Measurements from ENCODE around the gene SETBP1. TPM values are rescaled to one million over a fixed set of nuclear protein-coding genes. Genes with fewer than 3 reads are reported as not detected.

The SETBP1 gene
- total RNA-seq, 1 donor from 2014 or later: 22.6 TPM

DNA sequence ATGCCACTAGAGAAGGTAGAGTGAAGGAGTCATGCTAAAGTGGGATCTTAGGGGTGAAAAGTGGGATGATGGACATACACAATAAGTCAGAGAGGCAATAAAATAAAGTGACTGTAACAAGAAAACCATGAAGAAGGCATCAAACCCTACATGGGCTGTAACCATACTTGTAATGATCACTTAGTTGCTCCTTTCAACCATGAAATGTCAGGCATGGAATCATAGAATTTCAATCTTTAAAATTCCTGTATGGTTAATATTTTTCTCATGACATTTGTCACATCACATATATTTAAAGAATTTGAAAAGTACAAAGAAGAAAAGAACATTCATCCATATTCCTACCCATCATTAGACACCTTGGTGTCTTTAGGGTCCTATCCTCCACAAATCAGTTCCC lies 20.9 kb upstream of the SETBP1 start:
- peaks cover 22% of the 10 kb centered on the region for H3K27me3 Mint-ChIP-seq
- H3K9me3 Mint-ChIP-seq: no peaks in the 10 kb centered on the region
- no peak overlapping the region for H3K4me3 Mint-ChIP-seq
- intact Hi-C loops (cut with micrococcal nuclease): no loop called here
- H3K27ac Mint-ChIP-seq: no peak overlapping the region
- no peak for DNase-seq
- no peaks in the 10 kb centered on the region for H3K36me3 Mint-ChIP-seq (ENCODE audit: low read depth)
- no peaks in the 10 kb centered on the region for H3K4me1 Mint-ChIP-seq

DNA sequence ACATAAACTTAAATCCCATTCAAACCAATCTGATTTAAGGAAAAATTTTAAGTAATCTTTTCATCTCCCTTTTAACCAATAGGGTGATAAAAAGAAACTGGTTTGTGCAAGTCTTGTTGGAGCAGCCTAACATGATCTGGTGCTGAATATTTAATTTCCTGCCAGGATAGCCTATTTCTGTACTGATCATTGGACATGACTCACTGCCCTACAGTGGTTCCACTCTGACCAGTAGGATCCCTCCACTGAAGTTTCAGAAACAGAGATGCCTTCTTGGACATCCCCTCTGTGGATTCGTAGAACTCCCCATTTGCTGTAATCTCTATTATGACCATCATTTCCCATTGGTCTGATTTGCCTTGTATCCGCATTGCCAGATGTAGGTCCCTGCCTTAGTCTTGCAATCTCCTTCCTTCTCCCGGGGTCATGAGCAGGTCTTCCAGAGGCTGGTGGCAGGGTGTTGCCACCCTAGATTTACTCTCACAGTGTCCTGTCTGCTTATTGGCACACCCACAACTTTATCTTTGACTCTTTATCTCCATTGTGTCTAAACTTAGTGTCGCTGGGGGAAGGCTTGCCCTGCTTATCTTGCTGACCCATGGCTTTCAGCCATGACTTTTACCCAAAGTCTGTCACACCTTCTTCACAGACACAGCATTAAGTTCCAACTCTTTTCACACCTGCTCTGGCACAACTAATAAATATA lies 12.3 kb upstream of the SETBP1 start:
- intact Hi-C loops (cut with micrococcal nuclease): no loop called here
- no peak overlapping the region for H3K4me3 Mint-ChIP-seq
- peaks cover 7% of the 10 kb centered on the region for H3K9me3 Mint-ChIP-seq
- no peaks in the 10 kb centered on the region for H3K4me1 Mint-ChIP-seq
- no peak for DNase-seq
- no peak overlapping the region for H3K27ac Mint-ChIP-seq
- peaks cover 50% of the 10 kb centered on the region for H3K27me3 Mint-ChIP-seq
- H3K36me3 Mint-ChIP-seq (ENCODE audit: low read depth): no peaks in the 10 kb centered on the region

DNA sequence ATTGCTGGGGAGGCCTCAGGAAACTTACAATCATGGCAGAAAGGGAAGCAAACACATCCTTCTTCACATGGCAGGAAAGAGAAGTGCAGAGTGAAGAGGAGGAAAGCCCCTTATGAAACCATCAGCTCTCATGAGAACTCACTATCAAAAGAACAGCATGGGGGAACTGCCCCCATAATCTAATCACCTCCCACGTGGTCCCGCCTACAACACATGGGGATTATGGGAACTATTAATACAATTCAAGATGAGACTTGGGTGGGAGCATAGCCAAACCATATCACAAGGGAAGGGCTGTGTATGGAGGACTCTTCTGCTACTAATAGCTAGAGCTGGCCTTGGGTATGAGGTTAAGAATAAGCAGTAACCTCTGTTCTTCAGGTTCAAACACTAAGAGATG lies 8.8 kb upstream of the SETBP1 start:
- Mint-ChIP-seq H3K4me3 (no peak overlapping the region), H3K36me3 (ENCODE audit: low read depth) (no peaks in the 10 kb centered on the region), H3K4me1 (no peaks in the 10 kb centered on the region), H3K27me3 (peaks cover 63% of the 10 kb centered on the region), H3K27ac (no peak overlapping the region), H3K9me3 (peaks cover 7% of the 10 kb centered on the region)
- no peak for DNase-seq
- intact Hi-C loops (cut with micrococcal nuclease): loop anchor here (10.0 kb wide), 2 partner anchors 307 to 713 kb away; no protein-coding TSS in a partner anchor

GRCh38 chr18:44672506-44672905 lies 8.2 kb upstream of the SETBP1 start:
- H3K9me3 Mint-ChIP-seq: peaks cover 7% of the 10 kb centered on the region
- no peaks in the 10 kb centered on the region for H3K36me3 Mint-ChIP-seq (ENCODE audit: low read depth)
- no peaks in the 10 kb centered on the region for H3K4me1 Mint-ChIP-seq
- intact Hi-C loops (cut with micrococcal nuclease): loop anchor here (10.0 kb wide), 2 partner anchors 308 to 712 kb away; no protein-coding TSS in a partner anchor
- no peak overlapping the region for H3K27ac Mint-ChIP-seq
- peaks cover 59% of the 10 kb centered on the region for H3K27me3 Mint-ChIP-seq
- no peak for DNase-seq
- H3K4me3 Mint-ChIP-seq: no peak overlapping the region

DNA sequence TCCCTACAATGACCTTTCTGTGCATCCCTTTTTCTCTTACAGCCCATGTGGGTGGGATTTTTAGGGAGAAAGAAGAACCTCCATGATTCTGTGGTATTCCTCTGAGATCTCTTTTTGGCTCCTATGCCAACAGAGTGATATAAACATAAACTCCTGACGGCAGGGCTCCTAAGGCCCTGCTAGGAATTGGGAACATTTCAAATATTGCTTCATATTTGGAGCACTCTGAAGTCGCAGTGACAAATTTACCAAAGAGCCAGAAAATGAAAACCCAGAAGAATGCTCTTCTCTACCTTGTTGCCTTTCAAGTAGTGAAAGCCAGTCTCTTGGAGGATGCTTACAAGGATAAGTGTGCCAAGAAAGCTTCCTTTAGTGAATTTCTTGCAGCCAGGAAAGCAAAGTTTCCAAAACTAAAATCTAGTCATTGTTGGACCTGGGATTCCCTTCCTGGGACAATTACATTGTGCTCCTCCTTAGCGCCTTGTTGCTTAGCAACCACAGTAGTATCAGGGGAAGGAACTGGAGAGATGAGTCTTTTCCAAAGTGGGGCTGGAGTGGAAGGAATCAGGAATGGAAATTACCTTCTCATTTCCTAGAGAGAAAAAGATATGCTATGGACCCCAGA lies 7.3 kb upstream of the SETBP1 start:
- Mint-ChIP-seq H3K4me1 (peaks cover 3% of the 10 kb centered on the region), H3K9me3 (peaks cover 7% of the 10 kb centered on the region), H3K4me3 (no peak overlapping the region), H3K27ac (no peak overlapping the region), H3K27me3 (peaks cover 58% of the 10 kb centered on the region), H3K36me3 (ENCODE audit: low read depth) (no peaks in the 10 kb centered on the region)
- intact Hi-C loops (cut with micrococcal nuclease): loop anchor here (10.0 kb wide), 2 partner anchors 309 to 711 kb away; no protein-coding TSS in a partner anchor
- DNase-seq: no peak

DNA sequence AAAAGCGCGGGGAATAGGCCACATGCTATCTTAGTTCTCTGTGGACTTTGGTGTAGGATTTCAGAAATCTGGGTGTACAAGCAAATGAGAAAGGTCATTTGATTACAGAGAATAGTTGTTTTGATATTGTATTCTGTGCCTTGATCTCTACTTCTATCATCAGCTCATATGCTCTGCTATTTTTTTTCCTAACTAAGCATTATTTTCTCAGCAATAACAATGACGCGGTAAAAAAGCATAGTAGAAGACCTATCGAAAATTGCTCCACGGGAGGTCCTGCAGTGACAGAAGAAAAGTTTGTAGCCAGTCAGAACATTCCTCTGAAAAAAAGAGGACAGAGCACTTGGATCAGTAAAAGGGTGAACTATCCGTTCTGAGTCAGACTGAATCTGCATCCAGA lies 2.8 kb upstream of the SETBP1 start:
- H3K4me3 Mint-ChIP-seq: no peak overlapping the region
- no peaks in the 10 kb centered on the region for H3K9me3 Mint-ChIP-seq
- peaks cover 6% of the 10 kb centered on the region for H3K4me1 Mint-ChIP-seq
- H3K27me3 Mint-ChIP-seq: peaks cover 34% of the 10 kb centered on the region
- H3K36me3 Mint-ChIP-seq (ENCODE audit: low read depth): no peaks in the 10 kb centered on the region
- no peak for DNase-seq
- no peak overlapping the region for H3K27ac Mint-ChIP-seq
- intact Hi-C loops (cut with micrococcal nuclease): loop anchor here (10.0 kb wide), 2 partner anchors 313 to 707 kb away; no protein-coding TSS in a partner anchor

DNA sequence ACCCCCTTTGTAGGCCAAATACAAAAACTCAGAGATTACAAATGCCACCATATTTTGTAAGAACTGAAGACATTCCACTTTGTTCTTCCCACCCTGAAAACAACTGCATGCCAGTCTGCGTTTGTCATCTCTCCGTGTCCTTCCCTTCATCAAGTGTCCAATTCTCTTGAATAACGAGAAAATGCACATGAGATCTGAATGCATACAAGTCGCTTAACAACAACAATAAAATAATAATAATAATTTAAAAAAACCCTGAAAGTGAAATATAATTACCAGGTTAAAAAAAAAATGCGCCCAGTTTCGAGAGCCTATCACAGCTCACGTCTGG lies 2.0 kb upstream of the SETBP1 start:
- Mint-ChIP-seq H3K4me1 (peaks cover 6% of the 10 kb centered on the region), H3K27me3 (peaks cover 31% of the 10 kb centered on the region), H3K36me3 (ENCODE audit: low read depth) (no peaks in the 10 kb centered on the region), H3K4me3 (peak overlapping the region; percentile 58), H3K9me3 (no peaks in the 10 kb centered on the region), H3K27ac (peak overlapping the region; percentile 60)
- intact Hi-C loops (cut with micrococcal nuclease): loop anchor here (1.0 to 10.0 kb wide), 5 partner anchors 120 to 706 kb away; no protein-coding TSS in a partner anchor
- no peak for DNase-seq

DNA sequence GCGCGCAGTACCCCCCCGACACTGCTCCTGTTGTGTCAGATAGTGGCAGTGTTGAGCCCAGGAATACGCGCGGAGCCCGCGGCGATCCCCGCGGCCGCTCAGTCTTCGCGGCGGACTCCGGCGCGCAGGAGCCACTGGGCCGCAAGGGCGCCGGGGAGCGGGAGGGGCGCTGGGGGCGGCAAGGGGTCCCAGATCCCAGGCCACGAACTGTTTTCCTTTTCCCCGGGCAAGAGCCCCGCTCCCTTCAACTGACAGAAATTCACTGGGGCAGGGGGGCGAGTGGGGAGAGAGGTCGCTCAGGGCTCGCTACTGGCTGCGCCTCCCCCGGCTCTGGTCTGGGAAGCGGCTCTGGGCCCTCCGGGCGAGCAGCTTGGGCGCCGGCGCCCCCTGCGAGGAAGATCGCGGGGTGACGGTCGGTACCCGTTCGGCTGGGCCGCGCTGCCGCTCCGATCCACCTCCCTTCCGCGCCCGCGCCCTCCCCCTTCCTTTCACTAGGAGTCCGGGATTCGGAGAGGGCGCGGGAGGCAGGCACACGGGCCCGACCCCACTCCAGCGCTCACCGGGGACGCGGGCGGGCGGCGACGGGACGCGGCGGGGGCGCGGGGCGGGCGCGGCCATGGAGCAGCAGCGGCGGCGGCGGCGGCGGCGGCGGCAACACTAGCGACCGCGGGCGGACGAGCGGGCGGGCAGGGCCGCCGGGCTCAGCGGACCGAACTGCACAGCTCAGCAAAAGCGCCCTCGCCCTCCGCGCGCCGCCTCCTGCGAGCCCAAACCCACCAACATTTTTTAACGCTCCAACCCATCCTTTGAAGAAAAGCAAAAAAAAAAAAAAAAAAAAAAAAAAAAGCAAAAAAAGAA lies 1.4 kb upstream of the SETBP1 start:
- Mint-ChIP-seq H3K9me3 (no peaks in the 10 kb centered on the region), H3K27ac (peak overlapping the region; percentile 60), H3K4me1 (peaks cover 6% of the 10 kb centered on the region), H3K4me3 (no peak overlapping the region), H3K36me3 (ENCODE audit: low read depth) (no peaks in the 10 kb centered on the region), H3K27me3 (peaks cover 31% of the 10 kb centered on the region)
- intact Hi-C loops (cut with micrococcal nuclease): loop anchor here (1.0 to 10.0 kb wide), 5 partner anchors 119 to 706 kb away; no protein-coding TSS in a partner anchor
- DNase-seq: peak; percentile 93

DNA sequence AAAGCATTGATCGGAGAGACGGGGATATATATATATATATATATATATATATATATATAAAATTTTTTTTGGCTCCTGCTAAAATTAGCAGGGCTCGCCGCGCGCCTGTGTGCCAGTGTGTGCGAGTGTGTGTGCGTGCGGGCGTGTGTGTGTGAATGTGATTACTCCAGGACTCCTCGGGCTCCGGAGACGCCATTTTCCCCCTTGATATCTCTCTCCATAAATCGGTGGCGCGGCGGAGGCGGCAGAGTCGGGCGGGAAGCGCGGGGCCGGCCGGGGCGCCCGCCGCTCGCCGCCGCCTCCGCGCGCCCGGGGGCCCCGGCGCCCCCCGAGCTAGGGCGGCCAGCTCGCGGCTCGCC lies 795 bp upstream of the SETBP1 start:
- H3K27me3 Mint-ChIP-seq: peaks cover 29% of the 10 kb centered on the region
- peaks cover 6% of the 10 kb centered on the region for H3K4me1 Mint-ChIP-seq
- DNase-seq: peak; percentile 78
- H3K4me3 Mint-ChIP-seq: no peak overlapping the region
- intact Hi-C loops (cut with micrococcal nuclease): loop anchor here (1.0 to 10.0 kb wide), 9 partner anchors 19 to 705 kb away; no protein-coding TSS in a partner anchor
- H3K36me3 Mint-ChIP-seq (ENCODE audit: low read depth): no peaks in the 10 kb centered on the region
- H3K27ac Mint-ChIP-seq: peak overlapping the region; percentile 78
- no peaks in the 10 kb centered on the region for H3K9me3 Mint-ChIP-seq

DNA sequence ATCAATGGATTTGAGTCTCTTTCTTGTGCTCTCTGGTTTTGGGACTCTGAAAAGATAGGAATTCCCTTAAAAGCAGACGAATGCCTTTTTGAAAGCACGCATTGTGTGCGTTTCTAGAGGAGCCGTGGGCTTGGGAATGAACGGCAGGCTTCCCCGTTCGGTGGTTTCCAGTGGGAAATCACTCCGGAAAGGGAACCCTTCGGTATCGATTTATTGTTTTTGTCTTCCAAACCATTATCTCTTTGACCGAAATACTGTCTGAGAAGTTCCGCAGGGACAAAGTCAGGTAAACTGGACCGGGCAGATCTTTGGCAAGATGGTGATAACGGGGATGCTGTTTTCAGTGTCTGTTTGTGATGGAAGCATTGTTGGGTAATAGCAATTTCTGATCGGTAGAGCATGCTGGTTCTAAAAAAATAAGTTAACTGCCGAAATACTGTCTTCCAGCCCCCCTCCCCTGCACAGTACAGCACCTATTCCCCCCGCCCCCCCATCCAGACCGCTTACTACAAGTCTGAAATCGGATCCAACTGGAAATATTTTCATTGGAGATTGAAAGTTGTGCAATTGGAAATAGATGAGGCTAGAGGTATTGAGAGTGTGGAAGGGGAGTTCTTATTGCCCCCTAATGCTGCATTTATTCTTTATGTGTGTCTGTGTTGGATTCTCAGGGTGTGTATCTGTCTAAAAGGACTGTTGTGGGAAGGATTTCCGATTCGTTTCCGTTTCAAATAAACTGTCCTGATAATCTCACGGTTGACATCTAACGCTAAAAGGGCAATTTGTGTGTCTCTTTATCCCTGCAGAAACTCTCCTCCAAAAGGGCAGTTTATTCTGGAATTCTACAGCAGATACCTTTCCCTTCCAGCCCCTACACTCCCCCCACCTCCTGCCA lies 635 bp downstream of the SETBP1 start:
- no peaks in the 10 kb centered on the region for H3K9me3 Mint-ChIP-seq
- peak overlapping the region; percentile 89 for H3K27ac Mint-ChIP-seq
- intact Hi-C loops (cut with micrococcal nuclease): loop anchor here (2.0 kb wide), 1 partner anchor 17 kb away; no protein-coding TSS in a partner anchor
- H3K27me3 Mint-ChIP-seq: peaks cover 22% of the 10 kb centered on the region
- no peak overlapping the region for H3K4me3 Mint-ChIP-seq
- peak; percentile 60 for DNase-seq
- no peaks in the 10 kb centered on the region for H3K36me3 Mint-ChIP-seq (ENCODE audit: low read depth)
- H3K4me1 Mint-ChIP-seq: peaks cover 9% of the 10 kb centered on the region

DNA sequence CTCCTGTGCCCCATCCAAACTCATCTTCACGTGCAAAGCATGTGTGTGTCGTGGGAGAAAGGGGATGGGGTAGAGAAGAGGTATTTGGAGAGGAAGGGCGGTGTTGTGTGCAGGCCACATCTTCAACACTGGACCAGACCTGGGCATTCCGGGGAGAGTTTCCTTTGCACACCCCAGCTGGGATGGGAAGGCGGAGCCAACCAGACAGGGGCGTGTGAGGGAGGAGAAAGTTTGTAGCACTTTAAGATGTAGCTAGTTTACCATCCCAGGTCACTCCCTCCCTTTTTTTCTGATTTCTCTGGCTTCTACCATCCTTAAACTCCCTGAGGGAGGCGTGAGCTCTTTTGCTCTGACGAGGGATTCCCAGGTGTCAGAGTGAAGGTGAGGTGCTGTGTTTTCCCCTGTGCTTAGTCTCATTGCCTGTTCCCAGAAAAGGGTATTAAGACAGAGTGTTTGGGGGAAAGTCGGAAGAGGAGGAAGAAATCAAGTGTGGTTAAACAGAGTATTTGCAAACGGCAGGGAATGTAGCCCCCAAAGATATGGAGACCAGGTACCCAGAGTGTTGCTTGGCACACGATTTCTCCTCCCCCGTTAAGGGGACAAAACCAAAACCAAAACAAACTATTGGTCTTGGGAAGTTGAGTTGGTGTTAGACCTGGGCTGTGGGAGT lies 1.6 kb downstream of the SETBP1 start:
- H3K27me3 Mint-ChIP-seq: peaks cover 30% of the 10 kb centered on the region
- H3K4me3 Mint-ChIP-seq: no peak overlapping the region
- H3K36me3 Mint-ChIP-seq (ENCODE audit: low read depth): peaks cover 1% of the 10 kb centered on the region
- H3K4me1 Mint-ChIP-seq: peaks cover 14% of the 10 kb centered on the region
- peaks cover 2% of the 10 kb centered on the region for H3K9me3 Mint-ChIP-seq
- peak; percentile 56 for DNase-seq
- intact Hi-C loops (cut with micrococcal nuclease): no loop called here
- H3K27ac Mint-ChIP-seq: no peak overlapping the region

DNA sequence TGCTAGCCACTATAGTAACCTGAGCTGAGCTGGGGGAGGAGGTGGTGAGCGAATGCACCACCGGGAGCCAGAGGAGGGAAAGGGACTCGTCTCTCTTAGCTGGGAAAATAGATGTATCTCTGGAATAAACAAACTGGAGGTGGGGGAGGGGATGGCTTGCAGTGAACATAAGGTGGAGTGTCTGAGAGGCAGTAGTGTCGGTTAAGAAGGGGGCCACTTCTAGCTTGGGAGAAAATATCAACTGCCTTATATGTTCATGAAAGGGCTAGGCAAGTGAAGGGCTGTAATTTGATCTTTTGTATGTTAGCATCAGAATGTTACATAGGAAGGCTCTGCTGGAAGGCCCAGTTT lies 2.2 kb downstream of the SETBP1 start:
- Mint-ChIP-seq H3K36me3 (ENCODE audit: low read depth) (peaks cover 3% of the 10 kb centered on the region), H3K27ac (no peak overlapping the region), H3K9me3 (peaks cover 3% of the 10 kb centered on the region), H3K4me3 (no peak overlapping the region), H3K27me3 (peaks cover 32% of the 10 kb centered on the region), H3K4me1 (peaks cover 16% of the 10 kb centered on the region)
- no peak for DNase-seq
- intact Hi-C loops (cut with micrococcal nuclease): no loop called here

- Mint-ChIP-seq H3K9me3 (peaks cover 3% of the 10 kb centered on the region), H3K4me1 (peaks cover 12% of the 10 kb centered on the region), H3K4me3 (no peak overlapping the region), H3K36me3 (ENCODE audit: low read depth) (peaks cover 3% of the 10 kb centered on the region), H3K27ac (no peak overlapping the region), H3K27me3 (peaks cover 25% of the 10 kb centered on the region)
- intact Hi-C loops (cut with micrococcal nuclease): no loop called here
- no peak for DNase-seq
Measured at GRCh38 chr18:44683556-44683955, 2.9 kb downstream of the SETBP1 start.
